ENCODE data around the gene TNS3.
"Not testable (repeated sequence)": the region's sequence is repeated elsewhere in the genome, so short reads cannot be mapped to it uniquely, and the experiment has no call there.

Gene TNS3

GRCh38 chr7:47546171-47546570 lies 35.7 kb downstream of the TNS3 start:
- no peak overlapping the region for H3K27ac Mint-ChIP-seq
- no peaks in the 10 kb centered on the region for H3K9me3 Mint-ChIP-seq
- H3K36me3 Mint-ChIP-seq, result no peaks in the 10 kb centered on the region
- peaks cover 1% of the 10 kb centered on the region for H3K27me3 Mint-ChIP-seq
- H3K4me1 Mint-ChIP-seq, result no peaks in the 10 kb centered on the region
- no peak overlapping the region for H3K4me3 Mint-ChIP-seq

GRCh38 chr7:47544416-47544815 lies 37.5 kb downstream of the TNS3 start:
- Mint-ChIP-seq H3K27ac (no peak overlapping the region), H3K4me3 (no peak overlapping the region), H3K36me3 (no peaks in the 10 kb centered on the region), H3K4me1 (no peaks in the 10 kb centered on the region), H3K27me3 (peaks cover 1% of the 10 kb centered on the region), H3K9me3 (no peaks in the 10 kb centered on the region)

GRCh38 chr7:47543714-47544113 lies 38.2 kb downstream of the TNS3 start:
- peaks cover 2% of the 10 kb centered on the region for H3K27me3 Mint-ChIP-seq
- H3K27ac Mint-ChIP-seq, result no peak overlapping the region
- H3K4me3 Mint-ChIP-seq, result no peak overlapping the region
- H3K4me1 Mint-ChIP-seq, result no peaks in the 10 kb centered on the region
- no peaks in the 10 kb centered on the region for H3K9me3 Mint-ChIP-seq
- H3K36me3 Mint-ChIP-seq, result no peaks in the 10 kb centered on the region

- Mint-ChIP-seq H3K4me3 (no peak overlapping the region), H3K4me1 (no peaks in the 10 kb centered on the region), H3K27ac (no peak overlapping the region), H3K9me3 (no peaks in the 10 kb centered on the region), H3K36me3 (no peaks in the 10 kb centered on the region), H3K27me3 (peaks cover 4% of the 10 kb centered on the region)
Observed at GRCh38 chr7:47543056-47543455, 38.9 kb downstream of the TNS3 start.

- no peaks in the 10 kb centered on the region for H3K9me3 Mint-ChIP-seq
- H3K4me3 Mint-ChIP-seq, result no peak overlapping the region
- H3K27ac Mint-ChIP-seq, result no peak overlapping the region
- peaks cover 7% of the 10 kb centered on the region for H3K27me3 Mint-ChIP-seq
- H3K4me1 Mint-ChIP-seq, result no peaks in the 10 kb centered on the region
- H3K36me3 Mint-ChIP-seq, result no peaks in the 10 kb centered on the region
Observed at GRCh38 chr7:47542051-47542450, 39.9 kb downstream of the TNS3 start.

- not testable (repeated sequence) for H3K27ac Mint-ChIP-seq, H3K4me1 Mint-ChIP-seq, H3K4me3 Mint-ChIP-seq, H3K27me3 Mint-ChIP-seq, H3K9me3 Mint-ChIP-seq, H3K36me3 Mint-ChIP-seq
Observed at GRCh38 chr7:47541485-47541884, 40.4 kb downstream of the TNS3 start.

- H3K27me3 Mint-ChIP-seq, result peaks cover 6% of the 10 kb centered on the region
- H3K27ac Mint-ChIP-seq, result no peak overlapping the region
- no peaks in the 10 kb centered on the region for H3K9me3 Mint-ChIP-seq
- H3K36me3 Mint-ChIP-seq, result no peaks in the 10 kb centered on the region
- no peak overlapping the region for H3K4me3 Mint-ChIP-seq
- no peaks in the 10 kb centered on the region for H3K4me1 Mint-ChIP-seq
Observed at GRCh38 chr7:47540387-47541350, 41.2 kb downstream of the TNS3 start.

- Mint-ChIP-seq H3K4me1 (no peaks in the 10 kb centered on the region), H3K9me3 (no peaks in the 10 kb centered on the region), H3K27ac (no peak overlapping the region), H3K36me3 (no peaks in the 10 kb centered on the region), H3K27me3 (peaks cover 6% of the 10 kb centered on the region), H3K4me3 (no peak overlapping the region)
Observed at GRCh38 chr7:47540053-47540386, 41.9 kb downstream of the TNS3 start.

GRCh38 chr7:47539398-47540052 lies 42.4 kb downstream of the TNS3 start:
- no peaks in the 10 kb centered on the region for H3K4me1 Mint-ChIP-seq

GRCh38 chr7:47538846-47539311 lies 43.0 kb downstream of the TNS3 start:
- Mint-ChIP-seq H3K4me1 (no peaks in the 10 kb centered on the region), H3K27me3 (peaks cover 6% of the 10 kb centered on the region), H3K27ac (no peak overlapping the region), H3K9me3 (no peaks in the 10 kb centered on the region), H3K4me3 (no peak overlapping the region), H3K36me3 (no peaks in the 10 kb centered on the region)

More at GRCh38 chr7:47539398-47540052, 42.4 kb downstream of the TNS3 start:
- Mint-ChIP-seq H3K4me3 (no peak overlapping the region), H3K27ac (no peak overlapping the region), H3K9me3 (no peaks in the 10 kb centered on the region), H3K36me3 (no peaks in the 10 kb centered on the region), H3K27me3 (peaks cover 6% of the 10 kb centered on the region)

GRCh38 chr7:47537716-47538675 lies 43.9 kb downstream of the TNS3 start:
- H3K27ac Mint-ChIP-seq, result no peak overlapping the region
- no peaks in the 10 kb centered on the region for H3K36me3 Mint-ChIP-seq
- no peaks in the 10 kb centered on the region for H3K9me3 Mint-ChIP-seq
- H3K4me3 Mint-ChIP-seq, result no peak overlapping the region
- H3K4me1 Mint-ChIP-seq, result no peaks in the 10 kb centered on the region
- peaks cover 6% of the 10 kb centered on the region for H3K27me3 Mint-ChIP-seq

GRCh38 chr7:47536661-47537611 lies 45.0 kb downstream of the TNS3 start:
- H3K4me3 Mint-ChIP-seq, result no peak overlapping the region
- no peak overlapping the region for H3K27ac Mint-ChIP-seq
- H3K36me3 Mint-ChIP-seq, result no peaks in the 10 kb centered on the region
- no peaks in the 10 kb centered on the region for H3K9me3 Mint-ChIP-seq
- H3K4me1 Mint-ChIP-seq, result no peaks in the 10 kb centered on the region
- peaks cover 6% of the 10 kb centered on the region for H3K27me3 Mint-ChIP-seq

GRCh38 chr7:47535704-47536628 lies 45.9 kb downstream of the TNS3 start:
- Mint-ChIP-seq H3K36me3 (no peaks in the 10 kb centered on the region), H3K27me3 (peaks cover 6% of the 10 kb centered on the region), H3K4me3 (no peak overlapping the region), H3K9me3 (no peaks in the 10 kb centered on the region), H3K4me1 (no peaks in the 10 kb centered on the region), H3K27ac (no peak overlapping the region)

All from activated naive CD4-positive, alpha-beta T cell treated with anti-CD3 and anti-CD28 coated beads, Interleukin-2, amount 50 U/mL, for 24 hours (primary cell).